WI38 (cell line): ENCODE data around the gene B3GNT7.

Experiments
- H3K4me3 ChIP-seq: 2 replicates; pipeline ENCODE4 v1.5.1; 2011; ENCODE audit warnings: low read depth, mild to moderate bottlenecking, control low read depth, low read length
- CTCF ChIP-seq: IDR thresholded peaks from 2 replicates; pipeline ENCODE4 v1.5.1; 2012; ENCODE audit warnings: low read depth, mild to moderate bottlenecking, control low read depth, low read length

B3GNT7 gene

GRCh38 chr2:231380991-231381847 lies 14.3 kb upstream of the B3GNT7 start:
- no peak overlapping the region for H3K4me3 ChIP-seq
- TF ChIP-seq CTCF: no peak

- H3K4me3 ChIP-seq: no peak overlapping the region
- no peak for TF ChIP-seq CTCF
These were observed 13.4 kb upstream of the B3GNT7 start for GRCh38 chr2:231382116-231382515.

DNA sequence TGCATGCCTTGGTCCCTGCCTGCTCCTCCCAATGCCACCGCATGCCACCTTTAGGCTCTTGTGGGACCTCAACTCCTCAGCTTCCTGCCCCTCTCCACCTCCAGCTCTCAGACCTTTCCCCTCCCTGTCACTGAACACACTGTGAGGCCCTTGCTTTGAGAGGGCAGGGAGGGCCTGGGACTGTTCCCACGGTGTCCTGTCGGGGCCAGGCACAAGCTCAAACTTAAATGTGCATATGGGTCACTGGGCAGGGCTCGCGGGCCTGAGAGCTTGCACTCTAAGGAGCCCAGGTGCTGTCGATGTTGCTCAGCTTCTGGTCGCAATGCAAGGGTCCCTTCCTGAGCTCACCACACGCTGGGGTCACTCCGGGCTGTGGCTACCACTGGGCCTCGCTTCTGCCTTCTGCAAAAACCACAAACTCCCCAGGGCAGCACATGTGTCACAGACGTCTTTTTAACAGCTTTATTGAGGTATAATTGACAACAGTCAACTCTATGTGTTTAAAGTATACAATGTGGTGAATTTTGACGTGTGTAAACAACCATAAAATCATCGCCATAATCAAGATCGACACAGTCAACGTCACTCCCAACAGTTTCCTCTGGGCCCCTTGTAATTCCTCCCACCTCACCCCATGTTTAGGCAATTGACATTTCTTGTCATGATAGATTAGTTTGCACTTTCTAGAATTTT lies 11.9 kb upstream of the B3GNT7 start:
- no peak overlapping the region for H3K4me3 ChIP-seq
- TF ChIP-seq CTCF: no peak

- no peak for TF ChIP-seq CTCF
- H3K4me3 ChIP-seq: no peak overlapping the region
These were observed 11.4 kb upstream of the B3GNT7 start for GRCh38 chr2:231384109-231384435.

GRCh38 chr2:231384970-231385369 lies 10.5 kb upstream of the B3GNT7 start:
- H3K4me3 ChIP-seq: no peak overlapping the region
- TF ChIP-seq CTCF: no peak

DNA sequence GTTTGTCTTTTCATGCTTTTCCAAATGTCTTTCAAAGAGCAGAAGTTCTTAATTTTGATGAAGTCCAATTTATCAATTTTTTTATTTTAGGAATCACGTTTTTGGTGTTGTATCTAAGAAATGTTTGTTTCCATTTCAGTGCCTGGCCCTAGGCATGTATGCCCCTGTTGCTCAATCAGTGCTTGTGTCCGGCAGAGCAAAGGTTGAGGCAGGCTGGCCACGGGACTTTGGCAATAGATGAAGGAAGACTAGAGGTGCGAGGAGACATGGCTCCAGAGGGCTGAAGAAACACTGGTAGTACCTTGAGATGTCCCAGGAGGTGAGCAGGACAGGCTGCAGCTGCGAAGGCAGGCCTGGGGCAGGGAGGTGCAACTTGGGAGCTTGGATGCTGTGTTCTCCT lies 10.1 kb upstream of the B3GNT7 start:
- TF ChIP-seq CTCF: no peak
- H3K4me3 ChIP-seq: no peak overlapping the region

DNA sequence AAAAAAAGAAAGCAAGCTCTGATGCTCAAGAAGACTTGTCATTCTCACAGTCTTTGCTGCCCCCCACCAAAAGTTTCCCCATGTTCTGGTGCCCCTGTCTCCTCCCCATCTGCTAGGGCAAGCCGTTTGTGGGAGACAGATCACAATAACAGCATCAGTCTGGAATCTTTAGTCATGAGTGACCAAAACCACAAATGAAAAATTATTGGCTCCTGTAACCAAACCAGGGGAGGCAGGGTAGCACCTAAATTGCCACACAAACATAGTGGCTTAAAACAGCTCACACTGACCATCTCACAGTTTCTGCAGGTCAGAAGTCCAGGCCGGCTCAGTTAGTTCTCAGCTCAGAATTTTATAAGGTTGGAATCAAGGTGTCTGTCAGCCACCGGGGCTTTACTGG lies 9.1 kb upstream of the B3GNT7 start:
- H3K4me3 ChIP-seq: no peak overlapping the region
- no peak for TF ChIP-seq CTCF
